Right lobe of liver (tissue), 4 donors: ENCODE measurements around the gene MAPK12.

ENCODE experiments used
- POLR2A ChIP-seq: fragments of 450-650 bp; IDR thresholded peaks from one replicate; pipeline ENCODE4 v1.6.1; 2017; ENCODE audit warnings: antibody characterized with exemption, mild to moderate bottlenecking
- TF ChIP-seq, protein P1 (sequence below), 4 donors: fragments of 200-600 bp in 3 of 4; fragments of 450-650 bp in 1 of 4; IDR thresholded peaks; one replicate each; pipeline versions ENCODE4 v1.5.1 to v1.8.0; 2016 to 2022; ENCODE audit warnings: antibody characterized with exemption in 4 of 4, mild to moderate bottlenecking in 2 of 4
- donor health status: DM: no; HTN: no; CAD: no.
- donor health status: DM: no; HTN: no; CAD: no.
- donor health status: DM: no; HTN: yes; CAD: no.

DNA sequence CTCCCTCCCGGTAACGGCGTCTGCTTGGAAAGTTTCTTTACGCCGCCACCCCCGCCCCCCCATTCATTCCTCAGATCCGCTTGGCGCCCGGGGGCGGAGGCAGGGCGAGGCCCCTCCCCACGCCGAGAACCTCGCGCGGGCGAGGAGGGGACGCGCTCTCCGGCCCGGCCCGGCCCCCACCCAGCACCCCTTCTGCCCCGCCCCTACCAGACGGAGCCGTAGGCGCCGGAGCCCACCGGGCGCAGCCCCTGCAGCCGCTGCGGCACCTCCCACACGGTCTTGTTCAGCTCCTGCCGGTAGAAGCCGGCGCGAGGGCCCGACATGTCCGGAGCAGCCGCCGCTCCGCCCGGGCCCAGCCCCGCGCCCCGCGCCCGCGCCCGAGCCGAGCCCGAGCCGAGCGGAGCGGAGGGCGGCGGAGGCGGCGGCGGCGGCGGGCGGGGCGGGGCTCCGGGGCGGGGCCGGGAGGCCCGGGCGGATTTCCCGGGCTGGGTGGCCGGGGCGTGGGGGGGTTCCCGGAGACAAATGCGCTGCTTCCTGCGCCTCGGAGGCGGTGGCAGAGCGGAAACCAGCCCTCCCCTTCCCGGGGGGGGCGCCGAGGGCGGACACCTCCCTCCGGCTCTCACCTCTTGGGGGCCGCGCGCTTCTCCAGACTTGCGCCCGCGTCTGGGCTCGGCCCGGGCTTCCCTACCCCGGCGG, 8.6 kb upstream of the MAPK12 start, which contains the start of gene MAPK11:
- TF ChIP-seq POLR2A = no peak
- TF ChIP-seq, protein P1, sequence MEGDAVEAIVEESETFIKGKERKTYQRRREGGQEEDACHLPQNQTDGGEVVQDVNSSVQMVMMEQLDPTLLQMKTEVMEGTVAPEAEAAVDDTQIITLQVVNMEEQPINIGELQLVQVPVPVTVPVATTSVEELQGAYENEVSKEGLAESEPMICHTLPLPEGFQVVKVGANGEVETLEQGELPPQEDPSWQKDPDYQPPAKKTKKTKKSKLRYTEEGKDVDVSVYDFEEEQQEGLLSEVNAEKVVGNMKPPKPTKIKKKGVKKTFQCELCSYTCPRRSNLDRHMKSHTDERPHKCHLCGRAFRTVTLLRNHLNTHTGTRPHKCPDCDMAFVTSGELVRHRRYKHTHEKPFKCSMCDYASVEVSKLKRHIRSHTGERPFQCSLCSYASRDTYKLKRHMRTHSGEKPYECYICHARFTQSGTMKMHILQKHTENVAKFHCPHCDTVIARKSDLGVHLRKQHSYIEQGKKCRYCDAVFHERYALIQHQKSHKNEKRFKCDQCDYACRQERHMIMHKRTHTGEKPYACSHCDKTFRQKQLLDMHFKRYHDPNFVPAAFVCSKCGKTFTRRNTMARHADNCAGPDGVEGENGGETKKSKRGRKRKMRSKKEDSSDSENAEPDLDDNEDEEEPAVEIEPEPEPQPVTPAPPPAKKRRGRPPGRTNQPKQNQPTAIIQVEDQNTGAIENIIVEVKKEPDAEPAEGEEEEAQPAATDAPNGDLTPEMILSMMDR (IDR thresholded peaks at IDR 0.05) = no peak
